Naive thymus-derived CD4-positive, alpha-beta T cell (primary cell): Measurements from ENCODE around the gene LSR. TPM values are rescaled to one million over a fixed set of nuclear protein-coding genes. Genes with fewer than 3 reads are reported as not detected.
A peak's percentile ranks its signal among the peaks of the same experiment; 100 is the strongest.

Source experiments
- ATAC-seq: fragments of 150-1000 bp; cut with Tn5 transposase; 2 replicates; pipeline ENCODE4 v1.10.0; 2021; ENCODE audit warnings: mild to moderate bottlenecking, moderate library complexity
- CTCF ChIA-PET: fragments of 350-600 bp; sonication (Branson Sonifier 250); formaldehyde crosslinking; loops from one replicate; lab custom pipeline; 2021; ENCODE audit warnings: antibody characterized with exemption; lab: Charles Lee
- POLR2A ChIA-PET: fragments of 350-600 bp; sonication (Branson Sonifier 250); formaldehyde crosslinking; loops from one replicate; lab custom pipeline; 2021; ENCODE audit warnings: antibody characterized with exemption, inconsistent platforms; lab: Charles Lee
- DNase-seq, 9 donors: peaks; one replicate each; pipeline versions ENCODE4 v3.0.0 to v3.0.0-alpha.2; 2020 to 2022; ENCODE audit warnings: mixed read lengths in 1 of 9
- H3K27ac ChIP-seq: one replicate; pipeline ENCODE4 v1.7.0; 2013; ENCODE audit warnings: mild to moderate bottlenecking, low read depth, low read length, moderate library complexity
- H3K27me3 ChIP-seq, 2 donors: one replicate each; pipeline ENCODE4 v1.7.0; 2013; ENCODE audit warnings: low read length in 2 of 2, mild to moderate bottlenecking in 2 of 2, moderate library complexity in 2 of 2; ENCODE audit not compliant: control insufficient read depth in 2 of 2, insufficient read depth in 2 of 2
- H3K36me3 ChIP-seq, 3 experiments: 1 replicate in 2 of 3; 2 replicates in 1 of 3; pipeline ENCODE4 v1.7.0; 2013; ENCODE audit warnings: low read length in 3 of 3, mild to moderate bottlenecking in 3 of 3, moderate library complexity in 1 of 3; ENCODE audit not compliant: insufficient read depth in 3 of 3, control insufficient read depth in 2 of 3
- H3K4me1 ChIP-seq, 2 donors: one replicate each; pipeline ENCODE4 v1.7.0; 2013; ENCODE audit warnings: low read length in 2 of 2, mild to moderate bottlenecking in 2 of 2, moderate library complexity in 1 of 2; ENCODE audit not compliant: control insufficient read depth in 2 of 2, insufficient read depth in 2 of 2
- H3K4me3 ChIP-seq: 2 replicates; pipeline ENCODE4 v1.7.0; 2013; ENCODE audit warnings: mild to moderate bottlenecking, low read length
- H3K9me3 ChIP-seq, 3 experiments: 1 replicate in 2 of 3; 2 replicates in 1 of 3; pipeline ENCODE4 v1.7.0; 2013; ENCODE audit warnings: low read length in 3 of 3; ENCODE audit not compliant: control insufficient read depth in 2 of 3
- H3K27ac Mint-ChIP-seq, 9 donors: one replicate each; pipeline ENCODE4 v1.8.0; 2020 to 2022; ENCODE audit warnings: mixed read lengths in 9 of 9, mild to moderate bottlenecking in 8 of 9, moderate library complexity in 5 of 9, inconsistent platforms in 2 of 9
- H3K27me3 Mint-ChIP-seq, 5 donors: one replicate each; pipeline ENCODE4 v1.8.0; 2021 to 2022; ENCODE audit warnings: mixed read lengths in 5 of 5, mild to moderate bottlenecking in 1 of 5
- H3K36me3 Mint-ChIP-seq, 5 donors: one replicate each; pipeline ENCODE4 v1.8.0; 2020 to 2022; ENCODE audit warnings: mixed read lengths in 5 of 5, mild to moderate bottlenecking in 3 of 5, inconsistent platforms in 1 of 5
- H3K4me1 Mint-ChIP-seq, 7 donors: one replicate each; pipeline ENCODE4 v1.8.0; 2020 to 2022; ENCODE audit warnings: mixed read lengths in 7 of 7, mild to moderate bottlenecking in 3 of 7, inconsistent platforms in 1 of 7
- H3K4me3 Mint-ChIP-seq, 10 donors: one replicate each; pipeline ENCODE4 v1.8.0; 2020 to 2022; ENCODE audit warnings: mild to moderate bottlenecking in 10 of 10, mixed read lengths in 10 of 10, moderate library complexity in 6 of 10, inconsistent platforms in 2 of 10
- H3K9me3 Mint-ChIP-seq, 11 donors: one replicate each; pipeline ENCODE4 v1.8.0; 2020 to 2022; ENCODE audit warnings: mixed read lengths in 11 of 11, mild to moderate bottlenecking in 4 of 11, inconsistent platforms in 1 of 11, moderate library complexity in 1 of 11
- intact Hi-C, 2 donors: fragments of 100-400 bp; cut with micrococcal nuclease; formaldehyde crosslinking; loops; one replicate each; pipeline ENCODE4 v1.15.1; 2023
- polyA plus RNA-seq, 2 donors: library from polyadenylated mRNA; unstranded; fragments of 300-500 nt; fragmentation: Illumina TruSeq; gene quantifications; one replicate each; pipeline ENCODE4 v1.2.3, GENCODE V29; 2021
- total RNA-seq, 6 experiments: library from RNA in 5 of 6; stranded (reverse) in 5 of 6; gene quantifications; 1 replicate in 5 of 6; 2 replicates in 1 of 6; pipeline ENCODE4 v1.2.3 and lab custom pipeline; 2021 to 2026

LSR gene
- total and polyA plus RNA-seq, 7 experiments from 2014 or later = 4.6 to 59.3 (median 25.1) TPM

- Mint-ChIP-seq H3K4me1 (peaks cover 37 to 76% (median 69%) of the 10 kb centered on the region in 7 donors), H3K36me3 (peaks cover 0 to 12% (median 0%) of the 10 kb centered on the region in 5 donors), H3K27me3 (no peaks in the 10 kb centered on the region), H3K9me3 (peaks cover 0 to 17% (median 1%) of the 10 kb centered on the region in 11 donors), H3K27ac (peak overlapping the region; percentile 74 to 100 (median 100)), H3K4me3 (no peak overlapping the region)
- Histone ChIP-seq H3K36me3 (no peaks in the 10 kb centered on the region), H3K4me3 (no peak overlapping the region), H3K27ac (no peak overlapping the region), H3K9me3 (no peaks in the 10 kb centered on the region), H3K27me3 (no peaks in the 10 kb centered on the region), H3K4me1 (peaks cover 41 to 51% of the 10 kb centered on the region in 2 donors)
- CTCF ChIA-PET = interaction anchor here (0.7 to 4.6 kb wide), 11 partner anchors 10 to 149 kb away, joined by 3 to 36 read pairs (median 5); partner anchors contain the start of gene FXYD7
- ATAC-seq (no peak), DNase-seq (no peak)
- intact Hi-C loops = loop anchor here (1.0 to 2.0 kb wide), 2 partner anchors 18 to 25 kb away; no protein-coding TSS in a partner anchor
- POLR2A ChIA-PET = interaction anchor here (0.6 to 3.2 kb wide), 11 partner anchors 10 to 75 kb away, joined by 3 to 22 read pairs (median 3); partner anchors contain the start of genes FAM187B and USF2
Observed at GRCh38 chr19:35216016-35216832, 32.6 kb upstream of the LSR start.

- Mint-ChIP-seq H3K9me3 (peaks cover 0 to 17% (median 1%) of the 10 kb centered on the region in 11 donors), H3K4me1 (peaks cover 32 to 73% (median 64%) of the 10 kb centered on the region in 7 donors), H3K4me3 (no peak overlapping the region), H3K27me3 (no peaks in the 10 kb centered on the region), H3K27ac (peak overlapping the region; percentile 71 to 100 (median 100)), H3K36me3 (peaks cover 0 to 9% (median 0%) of the 10 kb centered on the region in 5 donors)
- peak in 5 of 9 donors; percentile 30 to 58 (median 39) for DNase-seq
- CTCF ChIA-PET = interaction anchor here (0.7 to 4.6 kb wide), 12 partner anchors 10 to 150 kb away, joined by 3 to 36 read pairs (median 6); partner anchors contain the start of genes FXYD5 and FXYD7
- H3K27me3 ChIP-seq = no peaks in the 10 kb centered on the region
- peaks cover 33 to 50% of the 10 kb centered on the region in 2 donors for H3K4me1 ChIP-seq
- H3K36me3 ChIP-seq = no peaks in the 10 kb centered on the region
- intact Hi-C loops = loop anchor here (1.0 to 2.0 kb wide), 5 partner anchors 17 to 150 kb away; no protein-coding TSS in a partner anchor
- no peak for ATAC-seq
- POLR2A ChIA-PET = interaction anchor here (0.6 to 2.8 kb wide), 10 partner anchors 8 to 375 kb away, joined by 3 to 22 read pairs (median 4); partner anchors contain the start of genes FAM187B and FXYD5
- H3K9me3 ChIP-seq = no peaks in the 10 kb centered on the region
- no peak overlapping the region for H3K27ac ChIP-seq
- no peak overlapping the region for H3K4me3 ChIP-seq
Observed at GRCh38 chr19:35216833-35217648, 31.8 kb upstream of the LSR start.

GRCh38 chr19:35217649-35217990, 31.2 kb upstream of the LSR start:
- ChIA-PET CTCF (interaction anchor here (1.0 to 4.6 kb wide), 7 partner anchors 17 to 151 kb away, joined by 3 to 36 read pairs (median 7); partner anchors contain the start of genes FXYD5 and FXYD7), POLR2A (interaction anchor here (0.7 to 1.7 kb wide), 7 partner anchors 9 to 77 kb away, joined by 3 to 7 read pairs (median 4); partner anchors contain the start of genes FAM187B and FXYD5)
- peaks cover 0 to 6% (median 0%) of the 10 kb centered on the region in 5 donors for H3K36me3 Mint-ChIP-seq
- Histone ChIP-seq H3K27ac (no peak overlapping the region), H3K9me3 (no peaks in the 10 kb centered on the region), H3K4me1 (peaks cover 27 to 44% of the 10 kb centered on the region in 2 donors), H3K4me3 (no peak overlapping the region), H3K27me3 (no peaks in the 10 kb centered on the region), H3K36me3 (no peaks in the 10 kb centered on the region)
- ATAC-seq (no peak), DNase-seq (no peak)
- H3K27me3 Mint-ChIP-seq = no peaks in the 10 kb centered on the region
- peaks cover 0 to 17% (median 2%) of the 10 kb centered on the region in 11 donors for H3K9me3 Mint-ChIP-seq
- intact Hi-C loops = loop anchor here (1.0 to 2.0 kb wide), 4 partner anchors 23 to 150 kb away; no protein-coding TSS in a partner anchor
- peak overlapping the region in 8 of 9 donors; percentile 65 to 100 (median 86) for H3K27ac Mint-ChIP-seq
- no peak overlapping the region for H3K4me3 Mint-ChIP-seq
- H3K4me1 Mint-ChIP-seq = peaks cover 26 to 68% (median 59%) of the 10 kb centered on the region in 7 donors

DNA sequence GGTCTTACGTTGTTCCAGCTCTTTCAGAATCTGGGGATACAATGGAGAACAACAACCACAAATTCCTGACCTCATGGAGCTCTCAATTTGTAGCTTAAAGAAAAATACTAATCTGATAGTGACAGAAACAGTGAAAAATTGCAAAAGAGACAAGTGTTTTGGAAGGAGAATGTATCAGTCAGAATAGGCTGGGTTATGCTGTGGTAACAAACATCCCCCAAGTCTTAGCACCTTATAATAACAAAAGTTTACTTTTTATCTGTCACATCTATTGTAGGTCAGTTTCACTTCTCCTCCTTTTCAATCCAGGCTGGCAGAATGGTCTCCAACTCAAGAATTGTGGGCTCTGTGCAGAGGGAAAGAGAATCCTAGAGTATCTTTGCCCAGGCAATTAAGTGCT, 29.8 kb upstream of the LSR start:
- no peak overlapping the region for H3K27ac ChIP-seq
- intact Hi-C loops = no loop called here
- H3K4me3 ChIP-seq = no peak overlapping the region
- Mint-ChIP-seq H3K27me3 (no peaks in the 10 kb centered on the region), H3K36me3 (peaks cover 0 to 6% (median 0%) of the 10 kb centered on the region in 5 donors), H3K4me1 (peaks cover 30 to 66% (median 59%) of the 10 kb centered on the region in 7 donors), H3K4me3 (peak overlapping the region in 1 of 10 donors; percentile 3), H3K27ac (peak overlapping the region in 5 of 9 donors; percentile 20 to 55 (median 43)), H3K9me3 (peaks cover 0 to 17% (median 2%) of the 10 kb centered on the region in 11 donors)
- no peaks in the 10 kb centered on the region for H3K27me3 ChIP-seq
- H3K4me1 ChIP-seq = peaks cover 13 to 43% of the 10 kb centered on the region in 2 donors
- ATAC-seq = no peak
- H3K9me3 ChIP-seq = no peaks in the 10 kb centered on the region
- no peak for DNase-seq
- ChIA-PET CTCF (interaction anchor here (0.6 kb wide), 1 partner anchor 58 kb away, joined by 3 read pairs; no protein-coding TSS in a partner anchor), POLR2A (interaction anchor here (0.6 to 2.0 kb wide), 5 partner anchors 15 to 65 kb away, joined by 3 to 6 read pairs (median 4); partner anchors contain the start of gene FXYD5)
- no peaks in the 10 kb centered on the region for H3K36me3 ChIP-seq

DNA sequence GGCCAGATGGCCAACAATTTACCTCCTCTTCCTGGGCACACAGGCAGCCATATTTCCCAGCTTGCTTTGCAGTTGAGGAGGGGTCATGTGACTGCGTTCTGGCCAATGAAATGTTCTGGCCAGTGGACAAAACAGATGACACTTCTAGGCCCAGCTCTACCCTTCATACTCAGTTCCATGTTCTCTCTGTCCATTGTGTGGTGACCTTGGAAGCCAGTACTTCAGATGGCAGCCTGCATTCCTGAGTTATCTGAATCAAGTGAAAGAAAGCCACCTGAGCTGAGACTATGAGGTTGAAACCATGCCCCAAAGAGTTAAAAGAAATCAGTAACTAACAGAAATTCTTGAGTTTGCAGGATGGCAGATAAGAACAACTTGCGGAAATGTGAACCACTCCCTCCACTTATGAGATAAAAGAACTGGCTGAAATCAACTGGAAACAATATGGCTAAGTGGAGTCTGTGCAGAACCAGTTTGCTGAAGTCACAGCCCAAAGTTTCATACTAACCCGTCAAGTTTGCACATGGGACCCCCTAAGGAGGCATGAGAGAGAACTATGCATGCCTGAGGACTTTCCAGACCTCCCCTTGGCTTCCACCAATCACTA, 28.4 kb upstream of the LSR start:
- no peak for ATAC-seq

More for the DNA sequence above, 28.4 kb upstream of the LSR start:
- H3K27ac Mint-ChIP-seq = peak overlapping the region in 8 of 9 donors; percentile 20 to 92 (median 82)
- peak in 1 of 9 donors; percentile 22 for DNase-seq
- H3K36me3 ChIP-seq = no peaks in the 10 kb centered on the region
- no peak overlapping the region for H3K4me3 ChIP-seq
- H3K27ac ChIP-seq = no peak overlapping the region
- peaks cover 0 to 35% of the 10 kb centered on the region in 2 donors for H3K4me1 ChIP-seq
- H3K27me3 ChIP-seq = no peaks in the 10 kb centered on the region
- H3K36me3 Mint-ChIP-seq = peaks cover 0 to 6% (median 0%) of the 10 kb centered on the region in 5 donors
- CTCF ChIA-PET = interaction anchor here (1.2 kb wide), 1 partner anchor 66 kb away, joined by 3 read pairs; no protein-coding TSS in a partner anchor
- peaks cover 0 to 17% (median 2%) of the 10 kb centered on the region in 11 donors for H3K9me3 Mint-ChIP-seq
- H3K4me1 Mint-ChIP-seq = peaks cover 25 to 56% (median 47%) of the 10 kb centered on the region in 7 donors
- no peaks in the 10 kb centered on the region for H3K9me3 ChIP-seq
- intact Hi-C loops = no loop called here
- no peaks in the 10 kb centered on the region for H3K27me3 Mint-ChIP-seq
- peak overlapping the region in 8 of 10 donors; percentile 7 to 73 (median 48) for H3K4me3 Mint-ChIP-seq
- POLR2A ChIA-PET = interaction anchor here (0.6 to 2.0 kb wide), 9 partner anchors 9 to 407 kb away, joined by 3 to 7 read pairs (median 4); no protein-coding TSS in a partner anchor
